IPS-18c (cell line): ENCODE measurements around the gene EIPR1.

Experiments
- H3K4me3 ChIP-seq: 2 replicates; pipeline ENCODE4 v1.7.0; 2013; ENCODE audit warnings: low read depth, mild to moderate bottlenecking, low read length, moderate library complexity; ENCODE audit not compliant: insufficient read depth
- H3K9me3 ChIP-seq: one replicate; pipeline ENCODE4 v1.6.1; 2013; ENCODE audit warnings: mild to moderate bottlenecking, low read length, moderate library complexity; ENCODE audit not compliant: control insufficient read depth, insufficient read depth

EIPR1 gene

GRCh38 chr2:3160751-3161330 is 216.8 kb downstream of the EIPR1 start:
- no peaks in the 10 kb centered on the region for H3K9me3 ChIP-seq
- H3K4me3 ChIP-seq, result no peak overlapping the region

GRCh38 chr2:3159782-3160545 is 217.7 kb downstream of the EIPR1 start:
- Histone ChIP-seq H3K9me3 (no peaks in the 10 kb centered on the region), H3K4me3 (no peak overlapping the region)

- Histone ChIP-seq H3K4me3 (no peak overlapping the region), H3K9me3 (peaks cover 4% of the 10 kb centered on the region)
Observed at GRCh38 chr2:3154700-3155099, 222.9 kb downstream of the EIPR1 start.

GRCh38 chr2:3154146-3154545 is 223.5 kb downstream of the EIPR1 start:
- Histone ChIP-seq H3K4me3 (no peak overlapping the region), H3K9me3 (peaks cover 4% of the 10 kb centered on the region)

- H3K4me3 ChIP-seq, result no peak overlapping the region
- H3K9me3 ChIP-seq, result peaks cover 4% of the 10 kb centered on the region
Observed at GRCh38 chr2:3151153-3151918, 226.3 kb downstream of the EIPR1 start.

GRCh38 chr2:3149441-3150217 is 228.0 kb downstream of the EIPR1 start:
- Histone ChIP-seq H3K9me3 (peaks cover 4% of the 10 kb centered on the region), H3K4me3 (no peak overlapping the region)

- H3K9me3 ChIP-seq, result peaks cover 4% of the 10 kb centered on the region
- no peak overlapping the region for H3K4me3 ChIP-seq
Observed at GRCh38 chr2:3148716-3149115, 228.9 kb downstream of the EIPR1 start.

- no peak overlapping the region for H3K4me3 ChIP-seq
Observed at GRCh38 chr2:3147651-3148530, 229.7 kb downstream of the EIPR1 start.

GRCh38 chr2:3146772-3147650 is 230.6 kb downstream of the EIPR1 start:
- Histone ChIP-seq H3K4me3 (no peak overlapping the region), H3K9me3 (peaks cover 4% of the 10 kb centered on the region)

More at GRCh38 chr2:3147651-3148530, 229.7 kb downstream of the EIPR1 start:
- H3K9me3 ChIP-seq, result peaks cover 4% of the 10 kb centered on the region

- H3K4me3 ChIP-seq, result no peak overlapping the region
Observed at GRCh38 chr2:3146175-3146574, 231.4 kb downstream of the EIPR1 start.

GRCh38 chr2:3145471-3146021 is 232.1 kb downstream of the EIPR1 start:
- peaks cover under 1% of the 10 kb centered on the region for H3K9me3 ChIP-seq
- no peak overlapping the region for H3K4me3 ChIP-seq

More at GRCh38 chr2:3146175-3146574, 231.4 kb downstream of the EIPR1 start:
- peaks cover 4% of the 10 kb centered on the region for H3K9me3 ChIP-seq

GRCh38 chr2:3144856-3145255 is 232.8 kb downstream of the EIPR1 start:
- no peaks in the 10 kb centered on the region for H3K9me3 ChIP-seq
- H3K4me3 ChIP-seq, result no peak overlapping the region

- Histone ChIP-seq H3K9me3 (no peaks in the 10 kb centered on the region), H3K4me3 (no peak overlapping the region)
Observed at GRCh38 chr2:3143602-3144001, 234.0 kb downstream of the EIPR1 start.

GRCh38 chr2:3142961-3143571 is 234.6 kb downstream of the EIPR1 start:
- no peaks in the 10 kb centered on the region for H3K9me3 ChIP-seq
- H3K4me3 ChIP-seq, result no peak overlapping the region; the same call in 1 of the 2 replicates

GRCh38 chr2:3142210-3142609 is 235.4 kb downstream of the EIPR1 start:
- Histone ChIP-seq H3K9me3 (no peaks in the 10 kb centered on the region), H3K4me3 (no peak overlapping the region)
